GM19463 (cell line): ENCODE results near the gene UNCX.
"Not testable (repeated sequence)": the region's sequence is repeated elsewhere in the genome, so short reads cannot be mapped to it uniquely, and the experiment has no call there.

ENCODE experiments used
- ATAC-seq: cut with Tn5 transposase; IDR thresholded peaks from one replicate; pipeline ENCODE4 v1.9.1; 2021; ENCODE audit warnings: mild to moderate bottlenecking, moderate library complexity; ENCODE audit not compliant: unreplicated experiment

Gene UNCX

DNA sequence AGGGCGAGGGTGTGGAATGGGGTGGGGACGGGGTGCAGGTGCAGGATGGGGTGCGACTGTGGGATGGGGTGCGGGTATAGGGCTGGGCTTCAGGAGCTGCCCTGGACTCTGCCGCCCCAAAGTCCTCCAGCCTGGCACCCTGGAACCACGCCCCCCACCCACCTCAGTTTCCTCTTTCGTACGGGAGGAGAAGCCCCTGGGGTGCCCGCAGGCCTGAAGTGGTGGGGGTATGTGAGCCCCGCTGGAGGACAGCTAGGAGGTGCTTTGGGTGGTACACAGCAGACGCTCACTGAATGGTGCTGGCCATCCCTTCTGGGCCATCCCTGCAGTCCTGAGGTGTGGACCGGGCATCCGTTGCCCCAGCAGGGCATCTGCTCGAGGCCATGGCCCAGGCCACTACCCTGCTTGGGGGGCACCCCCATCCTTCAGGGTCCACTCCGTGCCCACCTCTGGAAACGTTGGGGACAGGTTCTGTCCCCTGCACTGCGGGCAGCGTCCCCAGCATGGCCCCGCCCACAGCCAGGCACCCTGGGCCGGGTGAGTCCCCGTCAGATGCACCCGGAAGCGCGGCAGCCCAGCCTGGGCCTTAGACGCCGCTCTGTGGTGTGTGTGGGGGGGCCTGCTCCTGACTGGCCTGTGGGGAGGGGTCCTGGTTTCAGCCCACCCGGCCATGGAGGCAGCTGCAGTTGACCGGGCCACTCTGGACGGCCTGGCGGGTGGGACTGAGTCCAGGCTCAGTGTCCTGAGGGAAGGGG, 41.6 kb downstream of the UNCX start:
- ATAC-seq: no peak

- no peak for ATAC-seq
Observed at GRCh38 chr7:1274876-1275375, 42.3 kb downstream of the UNCX start.

GRCh38 chr7:1275451-1276381, 43.0 kb downstream of the UNCX start:
- no peak for ATAC-seq

- ATAC-seq: no peak
Observed at GRCh38 chr7:1276626-1277175, 44.0 kb downstream of the UNCX start.

DNA sequence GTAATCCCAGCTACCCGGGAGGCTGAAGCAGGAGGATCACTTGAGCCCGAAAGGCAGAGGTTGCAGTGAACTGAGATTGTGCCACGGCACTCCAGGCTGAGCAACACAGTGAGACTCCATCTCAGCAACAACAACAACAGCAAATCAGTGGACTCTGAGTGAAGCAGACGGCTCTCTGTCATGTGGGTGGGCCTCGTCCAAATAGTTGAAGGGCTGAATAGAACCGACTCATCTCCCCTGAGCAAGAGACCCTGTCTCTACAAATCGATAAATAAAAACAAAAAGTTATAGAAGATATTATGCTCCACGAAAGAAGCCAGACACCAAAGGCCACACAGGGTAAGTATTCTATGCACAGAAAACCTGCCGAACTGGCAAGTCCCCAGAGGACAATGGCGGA, 45.9 kb downstream of the UNCX start:
- no peak for ATAC-seq

DNA sequence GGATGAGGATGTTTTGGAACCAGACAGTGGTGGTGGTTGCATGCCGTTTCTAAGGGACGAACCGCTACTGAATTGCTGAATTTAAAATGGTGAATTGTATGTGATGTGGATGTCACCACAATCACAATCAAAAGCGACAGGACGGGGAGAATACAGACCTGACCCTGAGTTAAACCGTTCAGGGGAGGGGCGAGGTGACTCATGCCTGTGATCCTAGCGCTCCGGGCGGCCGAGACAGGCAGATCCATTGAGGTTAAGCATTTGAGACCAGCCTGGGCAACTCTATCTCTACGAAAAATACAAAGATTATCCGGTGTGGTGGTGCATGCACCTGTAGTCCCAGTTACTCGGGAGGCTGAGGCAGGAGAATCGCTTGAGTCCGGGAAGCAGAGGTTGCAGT, 46.4 kb downstream of the UNCX start:
- no peak for ATAC-seq

- not testable (repeated sequence) for ATAC-seq
Observed at GRCh38 chr7:1279895-1280294, 47.2 kb downstream of the UNCX start.

GRCh38 chr7:1281068-1281467, 48.4 kb downstream of the UNCX start:
- ATAC-seq: no peak

DNA sequence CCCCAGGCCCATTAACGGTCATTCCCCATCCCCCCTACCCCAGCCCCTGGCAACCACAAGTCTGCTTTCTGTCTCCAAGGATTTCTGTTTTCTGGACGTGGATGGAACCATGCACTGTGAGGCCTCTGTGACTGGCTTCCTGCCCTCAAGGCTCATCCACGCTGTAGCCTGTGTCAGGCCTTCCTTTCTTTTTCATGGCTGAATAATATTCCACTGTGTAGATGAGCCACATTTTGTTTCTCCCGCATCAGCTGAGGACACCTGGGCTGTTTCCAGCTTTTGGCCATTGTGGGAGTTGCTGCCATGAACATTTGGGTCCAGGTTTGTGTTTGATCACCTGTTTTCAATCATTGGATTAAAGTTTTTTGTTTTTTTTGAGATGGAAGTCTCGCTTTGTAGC, 50.0 kb downstream of the UNCX start:
- no peak for ATAC-seq

- ATAC-seq: no peak
Observed at GRCh38 chr7:1283337-1283736, 50.7 kb downstream of the UNCX start.

DNA sequence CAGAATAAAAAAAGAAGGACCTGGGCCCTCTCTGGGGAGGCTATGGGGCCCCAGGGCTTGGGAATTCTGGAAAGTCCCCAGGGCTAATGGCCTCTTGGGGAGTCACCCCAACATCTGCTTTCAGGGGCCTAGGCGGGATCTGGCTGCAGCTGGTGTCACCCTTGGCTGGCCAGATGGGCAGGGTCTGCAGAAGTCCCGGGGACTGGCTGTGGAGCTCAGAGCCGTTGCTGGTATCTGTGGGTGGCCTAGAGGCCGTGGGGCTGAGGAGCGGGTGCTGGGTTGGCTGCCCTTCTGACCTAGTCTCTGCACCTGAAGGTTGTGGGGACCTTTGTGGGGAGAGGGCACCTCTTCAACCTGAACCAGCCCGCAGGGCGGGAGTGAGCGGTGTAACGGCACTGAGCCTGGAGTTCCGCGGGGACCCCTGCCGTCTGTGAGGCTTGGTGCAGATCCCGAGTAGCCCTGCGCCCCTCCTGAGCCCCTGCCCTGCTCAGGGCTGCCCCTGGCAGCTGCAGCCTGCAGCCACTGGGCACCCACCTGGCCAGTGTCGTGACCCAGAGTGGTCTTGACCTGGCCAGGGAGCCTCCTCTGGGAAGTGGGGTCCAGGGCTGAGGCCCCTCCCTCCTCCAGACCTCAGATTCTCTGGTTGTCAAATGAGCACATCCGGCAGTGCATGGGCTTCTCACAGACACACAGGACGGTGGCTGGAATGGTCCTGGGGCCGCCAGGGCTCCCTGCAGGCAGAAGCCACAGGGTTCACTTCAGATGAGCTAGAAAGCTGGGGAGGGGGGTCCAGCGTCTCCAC, 51.5 kb downstream of the UNCX start:
- ATAC-seq: no peak

- ATAC-seq: no peak
Observed at GRCh38 chr7:1284743-1285458, 52.2 kb downstream of the UNCX start.

DNA sequence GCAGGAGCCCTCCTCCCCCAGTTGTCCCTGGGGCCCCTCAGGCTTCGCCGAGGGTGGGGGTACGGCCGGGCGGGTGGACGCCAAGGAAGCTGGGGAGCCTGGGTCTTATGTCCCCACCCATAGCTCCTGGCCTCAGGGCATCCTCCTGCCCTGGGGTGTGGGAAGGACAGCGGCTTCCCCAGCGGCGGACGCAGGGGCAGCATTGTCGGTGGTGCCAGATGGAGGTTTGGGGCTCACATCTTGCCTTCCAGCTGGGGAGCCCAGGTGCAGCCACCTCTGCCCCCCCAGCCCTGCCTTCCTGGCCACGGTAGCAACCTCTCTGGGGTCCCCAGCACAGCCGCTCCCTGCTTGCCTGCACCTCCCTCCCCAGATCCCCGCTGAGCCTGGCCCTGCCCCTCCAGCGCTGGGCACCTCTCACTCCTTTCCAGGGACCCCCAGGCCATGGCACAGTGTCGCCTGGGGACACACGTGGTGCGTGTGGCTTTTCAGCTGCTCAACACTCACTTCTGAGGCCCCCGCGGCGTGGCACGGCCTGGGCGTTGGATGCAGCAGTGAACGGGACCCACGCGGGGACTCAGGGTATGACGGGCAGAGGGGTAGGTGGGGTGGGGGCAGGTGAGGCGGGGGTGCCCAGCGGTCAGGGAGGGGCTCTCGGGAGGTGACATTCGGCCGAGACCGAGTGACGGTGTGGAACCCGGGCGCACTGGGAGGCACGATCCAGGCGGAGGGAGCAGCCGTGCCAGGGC, 53.1 kb downstream of the UNCX start:
- no peak for ATAC-seq
